Ramos (cell line): ENCODE results near the gene CEP76.

Source experiments
- in situ Hi-C: fragments of 300-500 bp; cut with MboI; formaldehyde crosslinking; loops from one replicate; pipeline ENCODE4 v1.14.3; 2022; ENCODE audit warnings: low sequenced_read_pairs; ENCODE audit not compliant: unreplicated experiment

CEP76 gene, protein sequence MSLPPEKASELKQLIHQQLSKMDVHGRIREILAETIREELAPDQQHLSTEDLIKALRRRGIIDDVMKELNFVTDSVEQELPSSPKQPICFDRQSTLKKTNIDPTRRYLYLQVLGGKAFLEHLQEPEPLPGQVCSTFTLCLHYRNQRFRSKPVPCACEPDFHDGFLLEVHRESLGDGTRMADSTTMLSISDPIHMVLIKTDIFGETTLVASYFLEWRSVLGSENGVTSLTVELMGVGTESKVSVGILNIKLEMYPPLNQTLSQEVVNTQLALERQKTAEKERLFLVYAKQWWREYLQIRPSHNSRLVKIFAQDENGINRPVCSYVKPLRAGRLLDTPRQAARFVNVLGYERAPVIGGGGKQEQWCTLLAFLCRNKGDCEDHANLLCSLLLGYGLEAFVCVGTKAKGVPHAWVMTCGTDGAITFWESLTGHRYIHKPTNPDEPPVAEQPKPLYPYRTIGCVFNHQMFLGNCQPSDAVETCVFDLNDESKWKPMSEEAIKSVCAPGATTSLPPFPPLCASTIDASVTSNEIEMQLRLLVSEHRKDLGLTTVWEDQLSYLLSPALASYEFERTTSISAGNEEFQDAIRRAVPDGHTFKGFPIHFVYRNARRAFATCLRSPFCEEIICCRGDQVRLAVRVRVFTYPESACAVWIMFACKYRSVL

DNA sequence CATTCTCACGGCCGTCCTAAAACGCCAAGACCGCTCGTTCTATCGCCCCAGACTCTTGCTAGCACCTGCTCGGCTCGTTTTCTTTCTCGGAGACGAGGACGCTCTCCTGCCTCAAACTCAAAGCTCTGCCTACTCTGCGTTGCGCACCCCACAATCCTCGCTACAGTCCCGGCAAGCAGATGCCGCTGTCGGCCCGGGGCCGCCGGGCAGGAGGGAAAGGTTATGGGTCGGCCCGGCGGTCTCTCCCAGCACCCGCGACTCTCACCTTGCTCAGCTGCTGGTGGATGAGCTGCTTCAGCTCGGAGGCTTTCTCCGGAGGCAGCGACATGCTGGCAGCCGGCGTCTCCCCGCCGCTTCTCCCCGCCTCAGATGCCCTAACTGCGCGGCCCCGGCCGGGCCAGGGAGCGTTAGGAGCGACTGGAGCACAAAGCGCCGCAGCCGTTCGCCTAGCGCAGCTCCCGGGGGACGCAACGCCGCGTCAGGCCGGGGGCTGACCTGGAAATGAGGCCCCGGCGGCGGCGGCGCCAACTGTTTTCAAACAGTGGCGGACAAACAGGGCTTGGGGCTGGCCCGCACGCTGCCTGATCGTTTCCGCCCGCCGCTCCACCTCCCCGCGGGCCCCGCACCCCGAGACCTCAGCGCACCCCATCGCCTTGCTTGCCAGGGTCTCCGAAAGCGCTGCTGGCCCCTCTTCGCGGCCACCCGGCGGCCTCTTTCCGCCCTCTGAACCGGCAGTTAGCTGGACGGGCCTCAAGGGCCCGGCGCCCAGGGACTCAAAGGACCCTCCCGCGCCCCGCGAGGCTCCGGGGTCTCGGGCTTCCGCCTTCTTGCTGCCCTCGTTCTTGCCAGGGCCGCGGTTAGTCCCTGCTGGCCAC, at the start of gene CEP76, which contains the start of gene PSMG2:
TSS of gene CEP76 (minus strand) at position 503 of the 875 bp plus-strand sequence. CDS start at position 328, 175 bp downstream.
TSS of gene PSMG2 (plus strand) at position 822 of the 875 bp plus-strand sequence. CDS start 66 bp downstream, outside the sequence.
- in situ Hi-C loops: no loop called here

DNA sequence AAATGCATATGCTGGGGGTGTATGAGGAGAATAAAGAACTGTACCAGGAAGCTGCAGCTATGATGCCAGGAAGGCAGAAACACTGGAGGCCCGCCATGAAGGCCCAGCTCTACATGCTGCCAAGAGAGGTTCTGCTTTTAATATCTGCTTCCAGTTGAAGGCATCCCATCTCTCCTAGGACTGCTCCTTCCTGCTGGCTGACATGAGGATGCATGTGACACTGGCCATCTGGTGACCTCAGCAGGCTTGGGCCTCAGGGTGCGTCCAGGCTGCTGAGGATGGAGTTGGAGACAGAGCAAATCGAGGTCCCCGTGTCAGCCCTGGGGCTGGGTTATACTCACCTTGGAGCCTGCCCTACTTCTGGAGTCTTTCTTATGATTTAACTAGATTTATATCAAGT, 49.4 kb upstream of the CEP76 start:
- in situ Hi-C loops: no loop called here

GRCh38 chr18:12751503-12751884, 49.0 kb upstream of the CEP76 start:
- in situ Hi-C loops: no loop called here

- in situ Hi-C loops: no loop called here
These were observed 48.4 kb upstream of the CEP76 start for GRCh38 chr18:12750715-12751502.

- in situ Hi-C loops: no loop called here
These were observed 47.7 kb upstream of the CEP76 start for GRCh38 chr18:12750076-12750714.

DNA sequence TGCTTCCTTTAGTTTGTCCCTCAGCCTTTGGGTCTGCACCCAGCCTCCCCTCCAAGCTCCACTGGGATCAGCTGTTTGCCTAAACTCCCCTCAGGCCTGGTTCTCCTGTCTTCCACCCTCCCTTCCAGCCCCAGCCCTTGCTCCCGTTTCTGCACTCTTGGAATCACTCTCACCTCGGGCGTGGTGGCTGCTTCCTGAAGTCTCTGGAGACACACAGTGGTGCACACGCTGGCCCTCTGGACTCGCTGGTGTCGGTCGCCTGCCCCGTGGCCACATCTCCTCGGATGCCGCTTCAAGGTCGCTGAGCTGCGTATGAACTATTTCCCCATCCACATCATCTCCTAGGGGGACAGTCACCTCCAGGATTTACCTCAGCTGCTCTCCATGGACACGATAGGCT, 46.6 kb upstream of the CEP76 start:
- in situ Hi-C loops: loop anchor here (5.0 to 25.0 kb wide), 2 partner anchors 143 to 413 kb away; no protein-coding TSS in a partner anchor

DNA sequence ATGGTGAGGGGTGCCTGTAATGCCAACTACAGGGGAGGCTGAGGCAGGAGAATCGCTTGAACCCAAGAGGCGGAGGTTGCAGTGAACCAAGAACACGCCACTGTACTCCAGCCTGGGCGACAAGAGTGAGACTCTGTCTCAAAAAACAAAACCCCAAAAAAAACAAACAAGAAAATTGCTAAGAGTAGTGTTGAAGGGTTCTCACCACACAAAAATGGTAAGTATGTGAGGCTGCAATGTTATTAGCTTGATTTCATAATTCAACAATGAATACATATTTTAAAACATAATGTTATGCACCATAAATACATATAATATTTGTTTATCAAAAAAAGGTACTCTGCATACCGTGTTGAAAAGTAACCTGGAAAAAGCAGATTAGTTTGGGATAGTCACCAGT, 46.1 kb upstream of the CEP76 start:
- in situ Hi-C loops: loop anchor here (5.0 to 25.0 kb wide), 2 partner anchors 144 to 414 kb away; no protein-coding TSS in a partner anchor

- in situ Hi-C loops: loop anchor here (5.0 to 25.0 kb wide), 2 partner anchors 145 to 415 kb away; no protein-coding TSS in a partner anchor
These were observed 45.2 kb upstream of the CEP76 start for GRCh38 chr18:12747530-12748315.

GRCh38 chr18:12745095-12745795, 42.7 kb upstream of the CEP76 start:
- in situ Hi-C loops: loop anchor here (5.0 to 25.0 kb wide), 2 partner anchors 147 to 417 kb away; no protein-coding TSS in a partner anchor

DNA sequence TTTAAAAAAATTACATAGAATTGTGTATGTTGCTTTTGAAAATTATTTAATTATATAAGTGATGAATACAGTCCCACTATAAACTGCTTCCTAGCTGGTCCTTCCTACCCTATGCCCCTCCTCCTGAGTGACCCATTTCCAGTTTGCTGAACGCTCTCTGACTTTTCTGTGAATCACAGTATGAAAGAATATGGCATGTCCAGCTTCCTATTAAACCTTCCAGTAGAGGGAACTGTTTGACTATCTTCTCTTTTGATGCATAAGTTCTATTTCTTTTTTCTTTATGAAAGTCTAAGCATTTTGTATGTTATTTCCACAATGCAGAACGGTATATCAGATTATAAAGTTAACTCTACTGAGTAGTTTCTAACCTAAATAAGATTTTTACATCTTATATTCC, 41.6 kb upstream of the CEP76 start:
- in situ Hi-C loops: loop anchor here (25.0 kb wide), 1 partner anchor 418 kb away; no protein-coding TSS in a partner anchor

GRCh38 chr18:12742453-12742852, 39.9 kb upstream of the CEP76 start:
- in situ Hi-C loops: loop anchor here (25.0 kb wide), 1 partner anchor 420 kb away; no protein-coding TSS in a partner anchor

- in situ Hi-C loops: loop anchor here (25.0 kb wide), 1 partner anchor 421 kb away; no protein-coding TSS in a partner anchor
These were observed 38.8 kb upstream of the CEP76 start for GRCh38 chr18:12741351-12741750.

GRCh38 chr18:12737243-12737902, 34.9 kb upstream of the CEP76 start:
- in situ Hi-C loops: loop anchor here (25.0 kb wide), 1 partner anchor 425 kb away; no protein-coding TSS in a partner anchor

DNA sequence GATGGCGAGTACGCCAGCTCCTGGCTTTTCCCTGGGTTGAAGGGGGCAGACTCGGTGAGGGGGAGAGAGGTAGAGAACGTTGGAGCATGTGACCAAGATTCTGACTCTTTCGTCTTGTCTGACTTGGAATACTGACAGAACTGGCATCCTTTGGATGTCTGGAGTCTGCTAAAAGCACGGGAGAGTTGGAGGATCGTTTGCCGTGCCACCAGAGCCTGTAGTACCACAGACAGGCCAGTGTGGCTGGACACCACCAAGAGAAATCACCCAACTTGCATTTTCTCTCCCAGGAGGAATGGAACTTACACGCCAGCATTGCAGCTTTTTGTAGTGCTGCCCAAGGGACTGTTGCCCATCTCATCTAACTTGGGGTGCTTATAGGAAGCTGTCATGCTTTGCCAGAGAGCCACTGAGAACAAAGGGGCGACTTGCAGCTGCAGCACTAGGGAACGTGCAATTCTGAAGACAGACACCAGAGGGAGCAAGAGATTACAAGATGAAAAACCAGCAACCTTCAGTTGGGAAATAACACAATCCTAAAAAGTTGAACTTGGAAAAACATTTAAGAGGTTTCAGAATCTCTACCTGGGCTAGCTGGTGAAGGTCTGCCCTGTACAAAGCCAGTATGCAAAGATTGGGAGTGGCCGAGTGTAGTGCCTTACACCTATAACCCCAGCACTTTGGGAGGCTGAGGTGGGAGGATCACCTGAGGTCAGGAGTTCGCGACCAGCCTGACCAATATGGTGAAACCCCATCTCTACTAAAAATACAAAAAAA, 24.4 kb upstream of the CEP76 start:
- in situ Hi-C loops: loop anchor here (25.0 kb wide), 1 partner anchor 435 kb away; no protein-coding TSS in a partner anchor

- in situ Hi-C loops: loop anchor here (25.0 kb wide), 1 partner anchor 436 kb away; no protein-coding TSS in a partner anchor
These were observed 23.8 kb upstream of the CEP76 start for GRCh38 chr18:12726331-12726730.

GRCh38 chr18:12722731-12723130, 20.2 kb upstream of the CEP76 start:
- in situ Hi-C loops: no loop called here
